ENCODE measurements around the gene IFIT3. TPM values are rescaled to one million over a fixed set of nuclear protein-coding genes. Genes with fewer than 3 reads are reported as not detected.

Gene IFIT3
- total and polyA plus RNA-seq, 9 of the 15 experiments (the other 6 are each of a cell fraction or from before 2014, with no cell fraction given): 0.23 to 2.2 (median 0.77) TPM

DNA sequence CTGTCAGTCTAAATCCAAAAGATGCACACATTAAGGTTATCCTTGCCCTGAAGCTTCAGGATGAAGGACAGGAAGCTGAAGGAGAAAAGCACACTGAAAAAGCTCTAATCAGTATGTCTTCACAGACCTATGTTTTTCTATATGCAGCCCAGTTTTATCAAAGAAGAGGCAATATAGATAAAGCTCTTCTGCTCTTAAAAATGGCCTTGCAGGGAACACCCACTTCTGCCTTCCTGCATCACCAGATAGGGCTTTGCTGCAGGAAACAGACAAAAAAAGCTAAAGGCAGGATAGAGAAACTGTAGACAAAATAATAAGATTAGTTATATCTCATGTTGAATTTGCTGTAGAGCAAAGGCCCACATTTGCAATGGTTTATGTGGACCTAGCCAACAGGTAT is 35.1 kb downstream of the IFIT3 start (continued):
- TF ChIP-seq FOXP1 (CRISPR knock-in tag; IDR thresholded peaks at IDR 0.05) (no peak), CBFB (CRISPR knock-in tag; IDR thresholded peaks at IDR 0.05) (no peak), TAL1 (IDR thresholded peaks at IDR 0.05) (peak; percentile 71), NCOR1 (IDR thresholded peaks at IDR 0.05) (peak; percentile 87), ARID1B (IDR thresholded peaks at IDR 0.05) (peak; percentile 84), KLF16 (IDR thresholded peaks at IDR 0.05) (peak; percentile 85), RFX5 (IDR thresholded peaks at IDR 0.05; ENCODE audit: low read depth, low read length) (no peak)
- TF ChIP-seq, protein P1, sequence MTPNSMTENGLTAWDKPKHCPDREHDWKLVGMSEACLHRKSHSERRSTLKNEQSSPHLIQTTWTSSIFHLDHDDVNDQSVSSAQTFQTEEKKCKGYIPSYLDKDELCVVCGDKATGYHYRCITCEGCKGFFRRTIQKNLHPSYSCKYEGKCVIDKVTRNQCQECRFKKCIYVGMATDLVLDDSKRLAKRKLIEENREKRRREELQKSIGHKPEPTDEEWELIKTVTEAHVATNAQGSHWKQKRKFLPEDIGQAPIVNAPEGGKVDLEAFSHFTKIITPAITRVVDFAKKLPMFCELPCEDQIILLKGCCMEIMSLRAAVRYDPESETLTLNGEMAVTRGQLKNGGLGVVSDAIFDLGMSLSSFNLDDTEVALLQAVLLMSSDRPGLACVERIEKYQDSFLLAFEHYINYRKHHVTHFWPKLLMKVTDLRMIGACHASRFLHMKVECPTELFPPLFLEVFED (CRISPR knock-in tag; conservative IDR thresholded peaks at IDR 0.05): no peak

DNA sequence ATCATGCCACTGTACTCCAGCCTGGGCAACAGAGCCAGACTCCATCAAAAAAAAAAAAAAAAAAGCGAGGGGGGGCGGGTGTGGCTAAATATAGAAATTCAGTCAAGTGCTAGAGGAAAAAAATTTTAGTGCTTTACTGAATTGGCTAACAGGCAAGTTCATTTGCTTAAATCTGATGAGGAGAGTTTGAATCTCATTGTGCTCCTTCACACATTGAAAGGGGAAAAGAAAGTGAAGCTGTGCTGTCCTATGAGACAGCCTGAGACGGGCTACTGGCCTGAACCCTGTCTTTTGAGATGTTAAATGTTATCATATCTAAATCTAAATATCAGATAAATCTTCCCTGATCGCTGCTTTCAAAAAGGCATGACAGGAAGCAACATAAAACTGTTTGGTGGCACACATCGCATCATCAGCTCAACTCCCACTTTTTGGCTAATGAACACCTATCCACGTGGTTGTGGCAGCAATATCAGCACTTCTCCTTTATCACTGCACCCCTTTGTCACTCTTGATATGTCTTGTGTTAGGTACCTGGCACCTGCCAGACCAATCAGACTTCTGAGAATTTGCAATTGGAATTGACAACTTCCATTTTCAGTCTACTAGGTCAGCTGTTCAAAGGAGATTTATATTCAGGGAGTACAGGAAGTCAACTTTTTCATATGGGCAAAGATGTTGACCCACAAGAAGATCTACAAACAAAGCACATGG is 36.1 kb downstream of the IFIT3 start:
- Histone ChIP-seq H3K4me3 (no peak overlapping the region), H2AFZ (ENCODE audit: low read depth, low read length) (no peak overlapping the region), H3K9ac (ENCODE audit: insufficient read depth in 1 of 2, low read depth in 2 of 2, low read length in 2 of 2) (no peak overlapping the region), H3K36me3 (ENCODE audit: control insufficient read depth, insufficient read depth, low read length) (no peaks in the 10 kb centered on the region), H3K79me2 (ENCODE audit: control insufficient read depth, insufficient read depth, low read length) (no peaks in the 10 kb centered on the region), H3K27me3 (ENCODE audit: control insufficient read depth in 2 of 2, insufficient read depth in 2 of 2, low read length in 2 of 2) (no peaks in the 10 kb centered on the region), H3K9me3 (replicated peaks; ENCODE audit: control insufficient read depth, insufficient read depth, low read depth, low read length) (no peaks in the 10 kb centered on the region), H4K20me1 (replicated peaks; ENCODE audit: control insufficient read depth, insufficient read depth, low read length) (no peaks in the 10 kb centered on the region), H3K27ac (ENCODE audit: extremely low read depth, low read depth, low read length) (no peak overlapping the region), H3K4me2 (ENCODE audit: insufficient read depth, low read length) (no peak overlapping the region), H3K4me1 (replicated peaks in 1 of 2; ENCODE audit: control insufficient read depth in 2 of 2, insufficient read depth in 2 of 2, low read length in 2 of 2) (peaks cover 0 to 14% of the 10 kb centered on the region in 2 experiments; a peak in 3 of 5 replicates), H3K9me1 (ENCODE audit: control insufficient read depth, insufficient read depth, low read length) (no peaks in the 10 kb centered on the region)
- in situ Hi-C loops (cut with MboI): no loop called here
- CTCF ChIA-PET (ENCODE audit: low intra/inter-chr PET ratio): no interaction called here
- POLR2A ChIA-PET: interaction anchor here (1.8 kb wide), 1 partner anchor 10 kb away, joined by 7 read pairs; no protein-coding TSS in a partner anchor
- intact Hi-C loops (cut with micrococcal nuclease): no loop called here
- FAIRE-seq: no peak
- ATAC-seq: no peak
- WGBS (ENCODE audit: insufficient coverage, low coverage, missing lambda C conversion rate): 34% methylated on average over 3 of the region's 6 CpGs
- no peak for DNase-seq (ENCODE audit: extremely low read depth in 1 of 4, low spot score in 3 of 4)
- no TSS peak for BruUV-seq (replicated peaks)
- TF ChIP-seq SMAD2 (IDR thresholded peaks at IDR 0.05; ENCODE audit: low read depth, low read length) (no peak), NKRF (IDR thresholded peaks at IDR 0.05; ENCODE audit: borderline replicate concordance) (no peak), KDM1A (IDR thresholded peaks at IDR 0.05) (no peak), ZNF277 (CRISPR knock-in tag; IDR thresholded peaks at IDR 0.05; ENCODE audit: borderline replicate concordance) (no peak), TSC22D4 (tag; IDR thresholded peaks at IDR 0.05) (no peak), U2AF1 (optimal IDR thresholded peaks at IDR 0.05; ENCODE audit: low read depth, low read length) (no peak), RFX5 (IDR thresholded peaks at IDR 0.05; ENCODE audit: low read depth, low read length) (no peak)

Data from K562 (cell line).